Activated CD8-positive, alpha-beta memory T cell treated with anti-CD3 and anti-CD28 coated beads for 36 hours (primary cell): ENCODE measurements around the gene HMGN4. TPM values are rescaled to one million over a fixed set of nuclear protein-coding genes. Genes with fewer than 3 reads are reported as not detected.

ENCODE experiments used
- CTCF ChIA-PET: fragments of 350-600 bp; sonication (Branson Sonifier 250); formaldehyde crosslinking; loops from one replicate; lab custom pipeline; 2021; ENCODE audit warnings: antibody characterized with exemption; lab: Charles Lee
- POLR2A ChIA-PET: fragments of 350-600 bp; sonication (Branson Sonifier 250); formaldehyde crosslinking; loops from one replicate; lab custom pipeline; 2021; ENCODE audit warnings: antibody characterized with exemption; lab: Charles Lee
- total RNA-seq, 2 experiments: library from RNA; stranded (reverse); gene quantifications; one replicate each; pipeline ENCODE4 v1.2.3, GENCODE V29; 2021

The HMGN4 gene
- total RNA-seq, 2 experiments from 2014 or later: 81.5 to 85.0 TPM

DNA sequence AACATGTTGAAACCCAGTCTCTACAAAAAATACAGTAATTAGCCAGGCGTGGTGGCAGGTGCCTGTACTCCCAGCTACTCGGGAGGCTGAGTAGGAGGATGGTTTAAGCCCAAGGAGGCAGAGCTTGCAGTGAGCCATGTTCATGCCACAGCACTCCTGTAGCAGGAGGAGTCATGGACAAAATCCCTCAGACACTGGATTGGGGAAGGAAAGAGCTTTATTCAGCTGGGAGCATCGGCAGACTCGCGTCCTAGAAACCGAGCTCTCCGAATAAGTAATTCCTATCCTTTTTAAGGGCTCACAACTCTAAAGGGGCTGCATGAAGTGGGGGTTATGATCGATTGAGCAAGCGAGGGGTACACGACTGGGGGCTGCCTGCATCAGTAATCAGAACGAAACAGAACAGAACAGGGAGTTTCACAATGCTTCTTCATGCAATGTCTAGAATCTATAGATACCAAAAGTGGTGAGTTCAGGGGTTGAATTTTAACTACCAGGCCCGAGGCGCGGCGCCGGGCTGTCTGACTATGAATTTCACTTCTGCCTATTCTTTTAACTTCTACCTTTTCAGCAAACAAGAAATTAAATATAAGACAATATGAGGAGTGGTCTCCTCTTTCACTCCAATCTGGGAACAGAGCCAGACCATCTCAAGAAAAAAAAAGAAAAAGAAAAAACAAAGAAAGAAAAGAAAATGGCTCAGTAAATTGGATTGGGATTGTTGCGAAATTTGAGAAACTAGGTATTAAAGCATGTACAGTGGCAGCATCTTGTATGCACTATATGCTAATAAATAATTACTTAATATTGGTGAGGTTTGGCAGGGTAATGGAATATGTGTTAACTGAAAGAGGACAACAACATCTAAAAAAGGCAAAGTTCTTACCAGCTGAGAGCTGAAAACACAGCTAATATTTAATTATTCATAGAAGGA lies 23.6 kb downstream of the HMGN4 start:
- ChIA-PET CTCF (interaction anchor here (0.6 kb wide), 1 partner anchor 249 kb away, joined by 3 read pairs; no protein-coding TSS in a partner anchor), POLR2A (no interaction called here)

DNA sequence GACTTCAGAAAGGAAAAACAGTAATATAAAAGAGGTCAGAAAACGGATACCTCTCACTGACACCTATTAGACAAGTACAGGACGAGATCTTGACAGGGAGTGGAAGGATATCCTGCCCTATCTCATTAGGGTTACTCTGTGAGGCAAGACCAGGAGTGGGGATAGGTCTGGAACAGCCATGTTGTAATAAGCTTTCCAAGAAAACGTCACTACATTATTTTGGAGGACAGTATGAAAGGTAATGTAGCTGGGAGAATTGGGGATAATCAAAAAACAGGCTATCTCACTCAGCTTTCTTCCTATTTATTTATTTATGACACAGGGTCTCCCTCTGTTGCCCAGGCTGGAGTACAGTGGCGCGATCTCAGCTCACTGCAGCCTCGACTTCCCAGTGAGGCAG lies 25.3 kb downstream of the HMGN4 start:
- ChIA-PET CTCF (interaction anchor here (1.0 to 1.2 kb wide), 2 partner anchors 32 to 222 kb away, joined by 3 to 4 read pairs; no protein-coding TSS in a partner anchor), POLR2A (no interaction called here)

DNA sequence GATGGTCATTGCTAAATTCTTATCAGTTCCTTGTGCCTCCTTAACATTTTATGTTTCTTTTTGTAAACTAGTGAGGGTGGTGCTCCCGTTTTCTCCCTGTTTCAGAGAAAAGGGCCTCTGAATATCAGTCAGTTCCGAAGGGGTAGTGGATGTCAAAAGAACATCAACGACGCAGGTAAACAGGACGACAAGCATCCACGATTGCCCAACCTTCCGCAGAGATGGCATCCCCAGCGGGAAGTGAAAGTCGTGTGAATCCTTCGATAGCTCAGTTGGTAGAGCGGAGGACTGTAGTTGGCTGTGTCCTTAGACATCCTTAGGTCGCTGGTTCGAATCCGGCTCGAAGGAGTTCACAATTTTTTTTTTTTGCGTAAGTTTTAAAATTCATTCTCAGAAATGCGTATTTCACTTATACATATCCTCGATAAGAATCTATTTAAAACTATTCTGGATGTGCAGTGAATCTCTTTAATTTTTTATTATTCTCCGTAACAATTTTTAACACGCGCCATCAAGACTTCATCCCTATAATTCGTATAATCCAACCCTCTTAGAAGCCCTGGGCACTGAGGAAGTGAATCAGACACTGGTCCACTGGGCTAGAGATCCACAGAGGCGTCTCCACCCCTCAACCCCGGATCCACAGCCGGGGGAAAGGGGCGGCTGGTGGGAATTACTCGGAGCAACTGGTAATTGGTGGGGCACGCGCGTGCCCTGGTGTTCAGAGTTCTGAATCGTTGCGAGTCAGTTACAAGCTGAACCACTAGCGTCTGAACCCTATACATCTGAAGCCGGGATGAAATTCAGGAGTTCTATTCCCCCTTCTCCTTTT lies 30.7 kb downstream of the HMGN4 start:
- ChIA-PET POLR2A (interaction anchor here (0.7 kb wide), 2 partner anchors 284 to 317 kb away, joined by 5 read pairs; a partner anchor contains a TSS), CTCF (interaction anchor here (0.5 to 2.2 kb wide), 12 partner anchors 10 to 579 kb away, joined by 3 to 7 read pairs (median 4); partner anchors contain the start of gene HMGN4)

DNA sequence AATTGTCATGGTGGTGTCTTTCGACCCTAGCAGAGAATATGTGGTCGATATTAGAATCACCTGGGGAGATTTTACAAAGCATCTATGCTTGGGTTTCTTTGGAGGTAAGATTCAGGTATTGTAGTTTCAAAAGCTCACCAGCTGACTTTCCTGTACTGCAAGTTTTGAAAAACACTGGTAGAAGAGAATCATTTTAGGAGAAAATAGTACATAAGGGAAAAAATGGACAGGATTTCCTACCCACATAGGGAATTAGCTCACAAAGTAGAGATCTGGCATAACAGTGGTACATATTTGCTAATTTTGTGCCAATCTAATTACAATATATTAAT lies 31.2 kb downstream of the HMGN4 start:
- ChIA-PET POLR2A (no interaction called here), CTCF (interaction anchor here (0.5 to 2.2 kb wide), 8 partner anchors 10 to 578 kb away, joined by 3 to 7 read pairs (median 4); no protein-coding TSS in a partner anchor)

DNA sequence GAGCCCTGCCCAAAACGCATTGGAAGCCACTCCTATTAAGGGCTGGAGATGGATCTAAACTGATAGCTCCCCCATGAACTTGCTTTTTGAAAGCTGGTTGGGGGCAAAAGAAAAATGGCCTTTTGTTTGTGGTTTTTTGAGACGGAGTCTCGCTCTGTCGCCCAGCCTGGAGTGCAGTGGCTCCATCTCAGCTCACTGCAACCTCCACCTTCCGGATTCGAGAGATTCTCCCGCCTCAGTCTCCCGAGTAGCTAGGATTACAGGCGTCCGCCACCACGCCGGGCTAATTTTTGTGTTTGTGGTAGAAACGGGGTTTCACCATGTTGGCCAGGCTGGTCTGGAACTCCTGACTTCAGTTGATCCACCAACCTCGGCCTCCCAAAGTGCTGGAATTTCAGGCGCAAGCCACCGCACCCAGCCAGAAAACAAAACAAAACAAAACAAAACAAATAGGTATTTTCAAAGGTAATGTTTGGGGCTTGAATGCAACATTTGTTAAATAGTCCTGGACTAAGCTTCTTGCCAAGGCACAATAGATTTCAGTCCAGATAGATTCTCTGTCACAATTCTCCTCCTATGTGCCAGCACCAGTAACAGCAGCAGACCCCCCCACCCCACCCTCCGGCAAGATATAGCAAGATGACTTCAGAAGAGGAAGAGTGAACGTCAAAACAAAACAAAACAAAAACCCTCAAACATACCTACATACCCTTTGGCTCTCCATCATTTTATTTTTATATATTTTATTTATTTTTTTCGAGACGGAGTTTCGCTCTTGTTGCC lies 32.1 kb downstream of the HMGN4 start:
- POLR2A ChIA-PET: no interaction called here
- CTCF ChIA-PET: interaction anchor here (0.8 to 8.3 kb wide), 7 partner anchors 11 to 229 kb away, joined by 3 to 68 read pairs (median 3); no protein-coding TSS in a partner anchor

DNA sequence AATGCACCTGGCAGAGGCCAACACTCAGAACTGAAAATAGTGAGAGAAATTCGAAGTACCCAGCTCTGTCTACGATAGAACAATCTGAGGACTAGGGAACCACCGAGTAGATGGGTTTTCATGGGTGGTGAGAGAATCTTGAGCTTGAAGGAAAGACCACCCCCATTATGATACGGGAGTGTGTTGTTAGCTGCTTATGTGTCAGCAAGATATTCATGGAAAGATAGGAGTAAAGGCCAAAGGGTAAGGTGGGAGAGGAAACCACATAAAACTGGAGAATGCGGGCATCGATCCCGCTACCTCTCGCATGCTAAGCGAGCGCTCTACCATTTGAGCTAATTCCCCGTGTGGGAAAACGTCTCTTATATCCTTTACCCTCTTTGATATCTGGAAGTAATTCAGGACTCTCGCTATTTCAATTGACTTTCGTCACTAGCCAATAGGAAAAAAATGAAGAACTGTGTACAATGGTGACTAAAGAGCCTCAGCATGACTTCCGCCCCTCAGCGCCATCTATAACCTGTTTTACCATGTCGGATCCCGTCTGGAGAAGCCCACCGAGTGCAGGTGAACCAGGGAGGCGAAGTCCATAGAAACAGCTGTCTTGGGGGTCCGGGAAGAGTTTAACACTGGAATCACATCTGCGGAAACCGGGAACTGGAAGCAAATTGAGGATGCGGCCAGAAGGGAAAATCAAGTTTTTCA lies 33.6 kb downstream of the HMGN4 start:
- POLR2A ChIA-PET: interaction anchor here (0.6 kb wide), 1 partner anchor 23 kb away, joined by 9 read pairs; no protein-coding TSS in a partner anchor
- CTCF ChIA-PET: interaction anchor here (0.7 to 8.3 kb wide), 7 partner anchors 16 to 546 kb away, joined by 3 to 68 read pairs (median 3); no protein-coding TSS in a partner anchor

DNA sequence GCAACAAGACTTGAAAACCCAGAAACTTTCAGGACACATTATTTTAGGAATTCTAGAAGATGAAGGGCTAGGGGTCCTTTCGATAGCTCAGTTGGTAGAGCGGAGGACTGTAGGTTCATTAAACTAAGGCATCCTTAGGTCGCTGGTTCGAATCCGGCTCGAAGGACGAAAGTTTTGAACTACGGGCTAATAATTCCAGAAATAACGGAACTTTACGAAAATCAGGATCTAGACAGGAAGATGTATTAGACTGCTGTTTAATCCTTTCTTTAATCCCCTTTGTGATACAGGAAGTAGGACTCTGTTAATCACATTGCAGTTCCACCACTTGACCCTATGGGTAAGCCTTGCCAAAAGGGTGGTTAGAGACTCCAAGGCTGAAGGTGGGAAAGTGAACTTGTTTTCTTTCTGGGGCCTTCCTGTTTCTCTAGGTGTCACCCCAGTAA lies 37.4 kb downstream of the HMGN4 start:
- CTCF ChIA-PET: interaction anchor here (8.3 kb wide), 1 partner anchor 20 kb away, joined by 68 read pairs; no protein-coding TSS in a partner anchor
- POLR2A ChIA-PET: no interaction called here

DNA sequence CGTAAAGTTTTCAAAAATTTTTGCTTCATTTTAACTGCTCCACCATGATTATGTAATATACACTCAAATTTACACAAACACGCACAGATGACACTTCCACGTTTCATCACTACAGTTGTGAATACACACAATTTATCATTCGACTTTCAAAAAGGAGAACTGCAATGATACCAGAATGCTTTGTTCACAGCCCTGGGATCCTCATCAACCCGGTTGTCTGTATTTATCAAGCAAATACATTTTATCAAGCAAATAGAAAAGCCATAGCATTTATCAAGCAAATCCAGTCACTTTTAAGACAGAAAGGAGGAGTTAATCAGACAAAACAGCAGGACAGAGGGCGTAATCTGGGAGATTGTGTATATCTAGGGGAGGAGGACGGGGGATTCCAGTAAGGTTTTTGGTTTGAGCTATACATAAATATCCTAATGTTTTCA lies 38.3 kb downstream of the HMGN4 start:
- CTCF ChIA-PET: interaction anchor here (1.0 to 8.3 kb wide), 5 partner anchors 19 to 38 kb away, joined by 3 to 68 read pairs (median 4); partner anchors contain the start of gene HMGN4
- POLR2A ChIA-PET: interaction anchor here (0.7 to 1.1 kb wide), 2 partner anchors 19 to 43 kb away, joined by 3 read pairs; no protein-coding TSS in a partner anchor

DNA sequence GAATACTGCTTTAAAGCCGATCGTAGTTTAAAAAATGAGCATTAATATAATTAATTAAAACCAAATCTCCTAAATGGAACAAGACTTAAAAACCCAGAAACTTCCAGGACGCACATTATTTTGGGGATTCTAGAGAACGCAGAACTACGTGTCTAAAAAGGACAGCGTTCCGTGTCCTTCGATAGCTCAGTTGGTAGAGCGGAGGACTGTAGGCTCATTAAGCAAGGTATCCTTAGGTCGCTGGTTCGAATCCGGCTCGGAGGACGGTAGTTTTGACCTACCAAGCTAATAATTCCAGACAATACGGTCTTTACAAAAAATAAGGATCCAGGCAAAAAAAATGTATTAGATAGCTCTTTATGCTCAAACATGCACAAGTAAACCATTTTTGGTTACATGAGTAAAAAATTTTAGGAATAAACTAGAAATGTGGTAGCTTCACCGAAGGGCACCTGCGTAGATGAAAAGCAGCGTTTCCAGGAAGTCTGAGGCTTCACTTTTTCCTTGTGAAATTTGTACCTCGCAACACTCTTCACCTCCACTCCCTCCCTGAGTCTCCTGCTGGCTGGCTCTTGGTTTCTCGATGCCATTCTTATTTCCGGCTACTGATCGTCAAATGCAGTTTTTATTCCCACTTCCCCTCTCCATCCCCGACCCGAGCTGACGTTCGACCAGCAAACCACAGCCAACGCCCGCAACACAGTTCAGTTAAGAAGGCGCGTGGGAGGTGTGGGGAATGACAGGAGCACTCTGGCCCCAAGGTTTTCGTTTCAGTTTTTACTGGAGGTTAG lies 39.0 kb downstream of the HMGN4 start:
- CTCF ChIA-PET: interaction anchor here (1.0 to 8.3 kb wide), 6 partner anchors 18 to 236 kb away, joined by 3 to 68 read pairs (median 4); partner anchors contain the start of gene HMGN4
- POLR2A ChIA-PET: interaction anchor here (0.7 to 1.1 kb wide), 2 partner anchors 19 to 44 kb away, joined by 3 read pairs; no protein-coding TSS in a partner anchor

DNA sequence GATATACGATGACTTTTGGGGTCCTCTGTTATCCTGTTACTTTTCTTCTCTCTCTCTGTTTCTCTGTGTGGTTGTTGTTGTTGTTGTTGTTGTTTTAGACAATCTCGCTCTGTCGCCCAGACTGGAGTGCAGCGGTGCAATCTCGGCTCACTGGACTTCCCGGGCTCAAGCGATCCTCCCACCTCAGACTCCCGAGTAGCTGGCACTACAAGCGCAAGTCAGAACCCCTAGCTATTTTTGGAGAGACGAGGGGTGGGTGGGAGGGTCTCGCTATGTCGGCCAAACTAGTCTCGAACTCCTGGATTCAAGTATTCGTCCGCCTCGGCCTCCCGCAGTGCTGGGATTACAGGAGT lies 39.5 kb downstream of the HMGN4 start:
- ChIA-PET POLR2A (no interaction called here), CTCF (interaction anchor here (1.3 to 8.3 kb wide), 5 partner anchors 18 to 236 kb away, joined by 3 to 68 read pairs (median 4); partner anchors contain the start of gene HMGN4)

DNA sequence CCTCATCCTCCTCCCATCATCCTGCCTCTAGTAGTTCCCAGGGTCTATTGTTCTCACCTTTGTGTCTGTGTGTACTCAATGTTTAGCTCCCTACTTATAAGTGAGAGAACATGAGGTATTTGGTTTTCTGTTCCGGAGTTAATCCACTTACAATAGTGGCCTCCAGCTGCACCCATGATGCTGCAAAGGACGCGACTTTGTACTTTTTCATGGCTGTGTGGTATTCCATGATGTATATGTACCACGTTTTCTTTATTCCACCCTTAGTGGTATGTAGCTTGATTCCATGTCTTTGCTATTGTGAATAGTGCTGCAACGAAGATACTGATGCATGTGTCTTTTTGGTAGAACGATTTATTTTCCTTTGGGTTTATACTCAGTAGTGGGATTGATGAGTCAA lies 40.1 kb downstream of the HMGN4 start:
- ChIA-PET POLR2A (no interaction called here), CTCF (interaction anchor here (1.4 to 8.3 kb wide), 2 partner anchors 17 to 237 kb away, joined by 5 to 68 read pairs; no protein-coding TSS in a partner anchor)

DNA sequence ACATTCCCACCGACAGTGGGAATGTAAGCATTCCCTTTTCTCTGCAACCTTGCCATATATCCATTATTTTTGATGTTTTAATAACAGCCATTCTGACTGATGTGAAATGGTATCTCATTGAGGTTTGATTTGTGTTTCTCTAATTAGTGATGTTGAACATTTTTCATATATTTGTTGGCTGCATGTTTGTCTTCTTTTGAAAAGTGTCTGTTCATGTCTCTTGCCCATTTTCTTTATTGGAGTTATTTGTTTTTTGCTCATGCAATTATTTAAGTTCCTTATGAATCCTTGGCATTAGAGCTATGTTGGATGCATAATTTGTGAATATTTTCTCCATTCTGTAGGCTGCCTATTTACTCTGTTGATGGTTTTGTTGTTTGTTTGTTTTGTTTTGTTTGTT lies 40.6 kb downstream of the HMGN4 start:
- CTCF ChIA-PET: interaction anchor here (0.6 to 2.2 kb wide), 3 partner anchors 17 to 1119 kb away, joined by 3 to 7 read pairs (median 5); no protein-coding TSS in a partner anchor
- POLR2A ChIA-PET: no interaction called here

DNA sequence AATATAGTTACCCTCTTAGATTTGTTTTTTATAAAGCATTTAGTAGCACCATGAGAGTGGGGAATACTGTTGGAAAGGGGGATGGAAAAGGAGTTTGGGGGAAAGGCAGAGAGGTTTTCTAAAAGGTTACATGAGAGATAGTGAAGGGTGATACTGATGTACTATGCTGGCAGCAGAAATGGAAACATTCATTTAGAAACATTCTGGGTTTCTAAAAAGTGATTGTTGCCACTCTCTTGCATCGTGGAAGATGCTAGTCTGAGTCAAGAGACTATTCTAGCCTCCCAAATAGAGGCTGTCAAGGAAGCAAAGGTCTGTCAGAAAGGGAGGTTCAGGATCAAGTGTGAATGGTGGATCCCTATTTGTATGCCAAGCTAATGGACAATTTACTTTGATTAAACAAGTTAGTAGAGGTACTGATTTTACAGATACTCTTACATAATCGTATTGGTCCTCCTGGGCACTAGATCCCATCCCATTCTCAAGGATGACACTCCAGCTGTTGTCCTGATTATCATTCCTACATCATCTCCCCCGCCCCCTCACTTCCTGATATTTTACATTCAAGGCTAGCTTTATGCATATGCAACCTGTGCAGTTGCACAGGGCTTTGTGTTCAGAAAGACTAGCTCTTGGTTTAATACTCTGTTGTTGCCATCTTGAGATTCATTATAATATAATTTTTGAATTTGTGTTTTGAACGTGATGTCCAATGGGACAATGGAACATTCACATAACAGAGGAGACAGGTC lies 43.2 kb downstream of the HMGN4 start:
- POLR2A ChIA-PET: interaction anchor here (0.7 kb wide), 1 partner anchor 196 kb away, joined by 4 read pairs; no protein-coding TSS in a partner anchor
- CTCF ChIA-PET: interaction anchor here (0.6 to 1.4 kb wide), 2 partner anchors 14 to 478 kb away, joined by 3 to 4 read pairs; no protein-coding TSS in a partner anchor

DNA sequence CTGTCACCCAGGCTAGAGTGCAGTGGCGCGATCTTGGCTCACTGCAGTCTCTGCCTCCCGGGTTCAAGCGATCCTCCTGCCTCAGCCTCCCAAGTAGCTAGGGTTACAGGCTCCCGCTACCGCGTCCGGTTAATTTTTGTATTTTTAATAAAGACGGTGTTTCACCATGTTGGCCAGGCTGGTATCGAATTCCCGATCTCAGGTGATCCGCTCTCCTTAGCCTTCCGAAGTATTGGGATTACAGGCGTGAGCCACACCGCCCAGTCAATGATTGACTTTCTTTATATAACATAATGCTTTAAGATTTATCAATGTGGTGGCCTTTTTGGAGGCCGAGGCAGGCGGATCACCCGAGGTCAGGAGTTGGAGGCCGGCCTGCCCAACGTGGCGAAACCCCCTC lies 50.8 kb downstream of the HMGN4 start:
- POLR2A ChIA-PET: no interaction called here
- CTCF ChIA-PET: no interaction called here

DNA sequence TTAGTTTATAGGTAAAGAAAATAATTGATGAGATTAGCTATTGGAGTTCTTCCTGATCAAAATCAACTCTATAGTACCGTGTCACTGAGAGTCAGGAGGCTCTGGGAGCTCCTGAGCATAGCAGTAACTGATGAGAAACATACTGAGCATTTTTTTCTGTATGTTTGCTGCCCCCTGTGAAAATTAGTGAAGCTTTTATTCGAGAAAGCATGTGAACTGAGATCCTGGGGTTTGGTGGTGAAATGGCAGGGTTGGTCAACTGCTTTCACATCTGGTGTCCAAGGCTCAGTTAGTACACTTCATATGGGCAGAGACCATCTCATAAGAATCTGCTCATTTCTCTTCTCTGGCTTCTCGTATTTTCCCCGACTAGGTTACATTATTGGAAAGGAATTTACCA lies 54.5 kb downstream of the HMGN4 start:
- ChIA-PET POLR2A (no interaction called here), CTCF (no interaction called here)
